K562 (cell line): ENCODE data around the gene SPAM1. TPM values are rescaled to one million over a fixed set of nuclear protein-coding genes. Genes with fewer than 3 reads are reported as not detected.

ENCODE experiments used
- ATAC-seq: fragments of 200-7000 bp; cut with Tn5 transposase; 3 replicates; pipeline ENCODE4 v1.9.1; 2020; ENCODE audit warnings: moderate library complexity
- BruUV-seq: library from RNA; stranded (reverse); fragments of 400-500 nt; replicated peaks from 2 replicates; lab custom pipeline; 2021; lab: Mats Ljungman, UMichigan
- CTCF ChIA-PET: fragments of 300-600 bp; formaldehyde crosslinking; extraction: SDS; loops from one replicate; lab custom pipeline; 2021; ENCODE audit warnings: low intra/inter-chr PET ratio; lab: Yijun Ruan, JAX
- POLR2A ChIA-PET: fragments of 300-600, 350-650 bp; sonication (Branson Sonifier 250); formaldehyde crosslinking; extraction: SDS; loops from one replicate; lab custom pipeline; 2021; ENCODE audit warnings: antibody characterized with exemption, inconsistent platforms; lab: Yijun Ruan, JAX
- DNase-seq, 4 experiments: peaks; one replicate each; pipeline versions ENCODE4 v3.0.0 to v3.0.0-alpha.2; 2011 to 2018; ENCODE audit warnings: low spot score in 3 of 4, mixed read lengths in 3 of 4; ENCODE audit errors: extremely low read depth in 1 of 4
- FAIRE-seq: peaks from 2 replicates; lab custom pipeline; 2011; peaks lifted over from hg19 to GRCh38; lab: Jason Lieb, UNC
- H2AFZ ChIP-seq: 2 replicates; pipeline ENCODE4 v1.6.0; 2011; ENCODE audit warnings: low read depth, low read length, control low read depth, inconsistent platforms
- H3K27ac ChIP-seq: fragments of 200-600 bp; 3 replicates; pipeline ENCODE4 v1.8.0; 2011; ENCODE audit warnings: low read depth, mild to moderate bottlenecking, control low read depth, inconsistent platforms, low read length, moderate library complexity, mixed read lengths; ENCODE audit errors: extremely low read depth
- H3K27me3 ChIP-seq, 2 experiments: fragments of 300-600 bp in 1 of 2; 2 replicates in 1 of 2; 3 replicates in 1 of 2; pipeline versions ENCODE4 v1.6.0 to v1.8.0; 2011; ENCODE audit warnings: inconsistent platforms in 2 of 2, low read length in 2 of 2, mild to moderate bottlenecking in 1 of 2, mixed read lengths in 1 of 2, moderate library complexity in 1 of 2; ENCODE audit not compliant: control insufficient read depth in 2 of 2, insufficient read depth in 2 of 2
- H3K36me3 ChIP-seq: fragments of 300-600 bp; 3 replicates; pipeline ENCODE4 v1.8.0; 2011; ENCODE audit warnings: mild to moderate bottlenecking, low read length, inconsistent platforms; ENCODE audit not compliant: control insufficient read depth, insufficient read depth
- H3K4me1 ChIP-seq, 2 experiments: fragments of 200-600 bp in 1 of 2; replicated peaks in 1 of 2; 2 replicates in 1 of 2; 3 replicates in 1 of 2; pipeline versions ENCODE4 v1.5.1 to v1.8.0; 2011; ENCODE audit warnings: inconsistent platforms in 2 of 2, low read length in 2 of 2, mild to moderate bottlenecking in 1 of 2, mixed read lengths in 1 of 2, moderate library complexity in 1 of 2; ENCODE audit not compliant: control insufficient read depth in 2 of 2, insufficient read depth in 2 of 2
- H3K4me2 ChIP-seq: 2 replicates; pipeline ENCODE4 v1.6.1; 2011; ENCODE audit warnings: low read length, control low read depth, inconsistent platforms, mixed read lengths; ENCODE audit not compliant: insufficient read depth
- H3K4me3 ChIP-seq: fragments of 200-600 bp; sonication (generic), shearing (Covaris generic); 2 replicates; pipeline ENCODE4 v1.5.1; 2016; ENCODE audit warnings: control low read depth, inconsistent platforms
- H3K79me2 ChIP-seq: fragments of 200-600 bp; 3 replicates; pipeline ENCODE4 v1.8.0; 2011; ENCODE audit warnings: low read length, inconsistent platforms; ENCODE audit not compliant: control insufficient read depth, insufficient read depth
- H3K9ac ChIP-seq, 2 experiments: 2 replicates each; pipeline versions ENCODE4 v1.6.0 to v1.6.1; 2011; ENCODE audit warnings: low read depth in 2 of 2, low read length in 2 of 2, control low read depth in 1 of 2, inconsistent platforms in 1 of 2, mild to moderate bottlenecking in 1 of 2, mixed read lengths in 1 of 2; ENCODE audit not compliant: insufficient read depth in 1 of 2
- H3K9me1 ChIP-seq: one replicate; pipeline ENCODE4 v1.6.0; 2011; ENCODE audit warnings: inconsistent platforms, mild to moderate bottlenecking, low read length, moderate library complexity; ENCODE audit not compliant: control insufficient read depth, insufficient read depth
- H3K9me3 ChIP-seq: replicated peaks from 2 replicates; pipeline ENCODE4 v1.5.1; 2011; ENCODE audit warnings: low read depth, low read length, inconsistent platforms; ENCODE audit not compliant: control insufficient read depth, insufficient read depth
- H4K20me1 ChIP-seq: replicated peaks from 2 replicates; pipeline ENCODE4 v1.6.1; 2011; ENCODE audit warnings: low read length, inconsistent platforms, mixed read lengths; ENCODE audit not compliant: control insufficient read depth, insufficient read depth
- ARHGAP35 ChIP-seq: fragments of 450-650 bp; IDR thresholded peaks from 2 replicates; pipeline ENCODE4 v1.6.1; 2018; ENCODE audit not compliant: partially characterized antibody
- BCOR ChIP-seq: fragments of 450-650 bp; IDR thresholded peaks from 2 replicates; pipeline ENCODE4 v1.6.1; 2016
- BRF2 ChIP-seq: IDR thresholded peaks from 3 replicates; pipeline ENCODE4 v1.6.1; 2011; ENCODE audit warnings: borderline replicate concordance, mild to moderate bottlenecking; ENCODE audit not compliant: insufficient read length, insufficient read depth
- CCNT2 ChIP-seq: IDR thresholded peaks from 2 replicates; pipeline ENCODE4 v1.6.1; 2011; ENCODE audit warnings: borderline replicate concordance, low read depth, mild to moderate bottlenecking, moderate library complexity, mixed read lengths, low read length; ENCODE audit not compliant: insufficient read length; ENCODE audit errors: extremely low read depth
- CEBPB ChIP-seq: fragments of 450-650 bp; IDR thresholded peaks from 2 replicates; pipeline ENCODE4 v1.6.1; 2016; ENCODE audit warnings: missing genetic modification characterization, missing compliant biosample characterization
- ETS1 ChIP-seq: conservative IDR thresholded peaks from 2 replicates; pipeline ENCODE4 v1.6.1; 2011; ENCODE audit warnings: low read depth, mild to moderate bottlenecking, low read length; ENCODE audit not compliant: control insufficient read depth
- HNRNPL ChIP-seq: fragments of 200-400 bp; formaldehyde crosslinking; IDR thresholded peaks from 2 replicates; pipeline ENCODE4 v1.6.1; 2017; ENCODE audit warnings: low read depth, mild to moderate bottlenecking, low read length
- MTF1 ChIP-seq: fragments of 250-450 bp; sonication (Bioruptor Pico); IDR thresholded peaks from 2 replicates; pipeline ENCODE4 v1.9.0; 2021; ENCODE audit warnings: moderate library complexity, mild to moderate bottlenecking, inconsistent platforms, borderline replicate concordance
- PRPF4 ChIP-seq: fragments of 200-400 bp; formaldehyde crosslinking; IDR thresholded peaks from one replicate; pipeline ENCODE4 v1.6.1; 2017; ENCODE audit warnings: low read length, low read depth, mild to moderate bottlenecking; ENCODE audit not compliant: insufficient read depth, poor library complexity, severe bottlenecking
- THRB ChIP-seq: fragments of 450-650 bp; formaldehyde crosslinking; conservative IDR thresholded peaks from 2 replicates; pipeline ENCODE4 v1.4.0; 2022; ENCODE audit warnings: mild to moderate bottlenecking, missing genetic modification characterization
- USF2 ChIP-seq: sonication (generic); formaldehyde crosslinking; IDR thresholded peaks from 2 replicates; pipeline ENCODE4 v1.5.0; 2020; ENCODE audit warnings: missing genetic modification reagents
- ZNF41 ChIP-seq: fragments of 250-450 bp; sonication (Bioruptor Pico); conservative IDR thresholded peaks from 2 replicates; pipeline ENCODE4 v1.4.0; 2020; ENCODE audit warnings: mild to moderate bottlenecking
- ZNF444 ChIP-seq: fragments of 250-450 bp; sonication (Bioruptor Pico); IDR thresholded peaks from 2 replicates; pipeline ENCODE4 v1.4.0; 2020; ENCODE audit warnings: mild to moderate bottlenecking, moderate library complexity
- ZNF592 ChIP-seq: fragments of 450-650 bp; IDR thresholded peaks from 2 replicates; pipeline ENCODE4 v1.6.1; 2017; ENCODE audit warnings: antibody characterized with exemption, mild to moderate bottlenecking
- WGBS: fragments of 100-300 bp; shearing (Covaris generic); methylation state at CpG from one replicate; pipeline ENCODE4 v1.1.6; 2016; ENCODE audit warnings: low coverage, mixed read lengths; ENCODE audit not compliant: insufficient coverage; ENCODE audit errors: missing lambda C conversion rate; 5-methylcytosine and 5-hydroxymethylcytosine counted together
- in situ Hi-C: fragments of 300-500 bp; cut with MboI; formaldehyde crosslinking; loops from 4 replicates; pipeline ENCODE4 v1.15.0; 2018; ENCODE audit warnings: inconsistent platforms, mixed read lengths
- intact Hi-C: fragments of 100-400 bp; cut with micrococcal nuclease; formaldehyde crosslinking; loops from 2 replicates; pipeline ENCODE4 v1.14.2; 2022
- polyA plus RNA-seq, 8 experiments: library from polyadenylated mRNA; depleted of rRNA in 4 of 8; stranded (reverse) in 5 of 8; unstranded in 3 of 8; fragments of >200 nt; fragmentation: Nextera tagmentation in 2 of 8; fragmentation: Illumina TruSeq in 1 of 8; extraction: Ambion mirVana in 2 of 8; extraction: Trizol in 1 of 8; gene quantifications; 2 replicates each; pipeline versions ENCODE4 v1.2.1 to v1.2.3, GENCODE V29; 2011 to 2014; ENCODE audit warnings: inconsistent platforms in 1 of 8, missing spikeins in 1 of 8
- total RNA-seq, 7 experiments: library from RNA; depleted of rRNA in 6 of 7; stranded (reverse); fragments of >200 nt in 6 of 7; fragmentation: Illumina TruSeq in 2 of 7; extraction: Trizol in 2 of 7; gene quantifications; 2 replicates each; pipeline versions ENCODE4 v1.2.1 to v1.2.3, GENCODE V29; 2011 to 2021; ENCODE audit warnings: low replicate concordance in 1 of 7

The SPAM1 gene
- total and polyA plus RNA-seq, 9 of the 15 experiments (the other 6 are each of a cell fraction or from before 2014, with no cell fraction given) = not detected

GRCh38 chr7:123923599-123923998 is 1.4 kb upstream of the SPAM1 start:
- no peaks in the 10 kb centered on the region for H3K4me1 ChIP-seq
- no peak overlapping the region for H3K4me2 ChIP-seq
- ChIA-PET CTCF (no interaction called here), POLR2A (interaction anchor here (0.6 kb wide), 1 partner anchor 95 kb away, joined by 4 read pairs; no protein-coding TSS in a partner anchor)
- H2AFZ ChIP-seq = no peak overlapping the region
- ATAC-seq (no peak), DNase-seq (no peak), FAIRE-seq (no peak)
- WGBS = 0% methylated on average over 4 of the region's 4 CpGs
- BruUV-seq = no TSS peak
- in situ Hi-C loops (no loop called here), intact Hi-C loops (no loop called here)
- no peak overlapping the region for H3K4me3 ChIP-seq
- no peaks in the 10 kb centered on the region for H3K9me1 ChIP-seq
- H3K27ac ChIP-seq = no peak overlapping the region
- no peaks in the 10 kb centered on the region for H3K27me3 ChIP-seq
- no peaks in the 10 kb centered on the region for H3K9me3 ChIP-seq
- H3K36me3 ChIP-seq = no peaks in the 10 kb centered on the region
- no peaks in the 10 kb centered on the region for H4K20me1 ChIP-seq
- H3K79me2 ChIP-seq = no peaks in the 10 kb centered on the region
- H3K9ac ChIP-seq = no peak overlapping the region
- TF ChIP-seq ZNF444 (CRISPR knock-in tag) = no peak
- no peak for TF ChIP-seq BCOR
- TF ChIP-seq CEBPB (tag) = no peak
- TF ChIP-seq CCNT2 = no peak
- no peak for TF ChIP-seq ETS1
- TF ChIP-seq PRPF4 = no peak
- TF ChIP-seq ARHGAP35 = no peak
- TF ChIP-seq HNRNPL = no peak
- TF ChIP-seq ZNF592 = no peak
- TF ChIP-seq ZNF41 (CRISPR knock-in tag) = no peak
- TF ChIP-seq USF2 = no peak
- no peak for TF ChIP-seq MTF1 (CRISPR knock-in tag)
- TF ChIP-seq BRF2 = no peak
- TF ChIP-seq THRB (CRISPR knock-in tag) = no peak
